Left ventricle myocardium inferior (tissue), 1 donor: ENCODE data around the gene ASTN2. TPM values are rescaled to one million over a fixed set of nuclear protein-coding genes. Genes with fewer than 3 reads are reported as not detected.
"Not testable (repeated sequence)": the region's sequence is repeated elsewhere in the genome, so short reads cannot be mapped to it uniquely, and the experiment has no call there.

Source experiments
- DNase-seq: peaks from one replicate; pipeline ENCODE4 v3.0.0-alpha.2; 2020
- H3K27ac ChIP-seq: fragments of 200-600 bp; replicated peaks from 2 replicates; pipeline ENCODE4 v1.8.0; 2021
- H3K27me3 ChIP-seq: fragments of 200-600 bp; 2 replicates; pipeline ENCODE4 v1.8.0; 2021; ENCODE audit warnings: low read depth
- H3K36me3 ChIP-seq: fragments of 200-600 bp; 2 replicates; pipeline ENCODE4 v1.8.0; 2021
- H3K4me1 ChIP-seq: fragments of 200-600 bp; 2 replicates; pipeline ENCODE4 v1.8.0; 2021
- H3K4me3 ChIP-seq: fragments of 200-600 bp; 2 replicates; pipeline ENCODE4 v1.8.0; 2021; ENCODE audit warnings: mild to moderate bottlenecking, moderate library complexity
- H3K9me3 ChIP-seq: fragments of 200-600 bp; replicated peaks from 2 replicates; pipeline ENCODE4 v1.8.0; 2021
- intact Hi-C: fragments of 100-400 bp; cut with micrococcal nuclease; formaldehyde crosslinking; loops from one replicate; pipeline ENCODE4 v1.11.0; 2022
- total RNA-seq: library from RNA; stranded (reverse); fragmentation: NEBNext Ultra II Directional; extraction: Animal tissue kit (Norgen Biotek cat#: 25700); gene quantifications from one replicate; pipeline ENCODE4 v1.2.1, GENCODE V29; 2021
- TF ChIP-seq, protein P1 (sequence below): fragments of 200-600 bp; IDR thresholded peaks from 2 replicates; pipeline ENCODE4 v1.8.0; 2021; ENCODE audit warnings: antibody characterized with exemption, mild to moderate bottlenecking, borderline replicate concordance
- donor health status: DM: no; HTN: yes; CAD: no; lungs with severe emphysema.

Gene ASTN2
- total RNA-seq, 1 donor from 2014 or later = 6.1 TPM

DNA sequence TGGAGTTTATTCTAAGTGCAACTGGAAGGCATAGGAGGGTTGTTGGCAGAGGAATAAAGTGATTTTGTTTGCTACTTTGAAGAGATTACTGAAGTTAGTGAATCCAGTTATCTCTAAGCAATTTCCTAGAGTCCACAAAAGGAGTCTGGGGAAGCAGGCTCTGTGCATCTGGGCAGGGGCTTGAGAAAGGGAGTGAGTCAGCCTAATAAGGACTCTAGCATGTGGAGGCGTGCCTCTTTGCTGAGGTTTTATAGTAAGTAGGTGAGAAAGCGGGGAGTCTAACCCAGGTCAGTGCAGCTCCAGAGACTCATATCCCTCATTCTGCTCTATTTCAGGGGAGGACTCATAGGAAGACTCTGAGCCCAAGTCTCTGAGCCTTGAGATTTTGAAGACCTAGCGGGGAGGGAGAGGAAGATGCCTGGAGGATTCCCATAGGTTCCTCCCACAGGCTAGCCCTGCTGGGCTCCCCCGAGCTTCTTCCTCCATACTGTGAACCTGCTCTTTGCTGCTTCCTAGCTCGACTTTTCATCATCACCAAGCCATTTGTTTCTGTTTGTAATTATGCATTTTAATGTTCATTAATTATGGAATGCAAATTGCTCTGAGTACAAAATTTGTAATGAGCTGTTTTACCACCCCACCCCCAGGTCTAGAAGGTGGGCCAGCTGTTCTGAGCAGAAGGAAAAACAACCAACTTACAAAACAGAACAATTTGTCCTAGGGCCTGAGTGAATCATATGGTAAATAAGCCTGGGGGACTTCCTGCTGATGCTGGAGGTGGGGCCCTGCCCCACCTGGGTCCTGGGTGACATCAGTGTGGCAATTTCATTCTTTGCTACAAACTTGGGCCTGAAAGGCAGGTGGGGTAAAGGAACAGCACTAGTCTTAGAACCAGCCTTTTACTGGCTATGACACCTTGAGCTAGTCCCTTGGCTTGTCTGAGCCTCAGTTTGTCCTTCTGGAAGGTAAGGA, 577.6 kb downstream of the ASTN2 start:
- Histone ChIP-seq H3K4me3 (no peak overlapping the region), H3K4me1 (no peaks in the 10 kb centered on the region), H3K27me3 (peaks cover 38% of the 10 kb centered on the region), H3K9me3 (no peaks in the 10 kb centered on the region), H3K27ac (no peak overlapping the region), H3K36me3 (no peaks in the 10 kb centered on the region)
- intact Hi-C loops = no loop called here
- TF ChIP-seq, protein P1, sequence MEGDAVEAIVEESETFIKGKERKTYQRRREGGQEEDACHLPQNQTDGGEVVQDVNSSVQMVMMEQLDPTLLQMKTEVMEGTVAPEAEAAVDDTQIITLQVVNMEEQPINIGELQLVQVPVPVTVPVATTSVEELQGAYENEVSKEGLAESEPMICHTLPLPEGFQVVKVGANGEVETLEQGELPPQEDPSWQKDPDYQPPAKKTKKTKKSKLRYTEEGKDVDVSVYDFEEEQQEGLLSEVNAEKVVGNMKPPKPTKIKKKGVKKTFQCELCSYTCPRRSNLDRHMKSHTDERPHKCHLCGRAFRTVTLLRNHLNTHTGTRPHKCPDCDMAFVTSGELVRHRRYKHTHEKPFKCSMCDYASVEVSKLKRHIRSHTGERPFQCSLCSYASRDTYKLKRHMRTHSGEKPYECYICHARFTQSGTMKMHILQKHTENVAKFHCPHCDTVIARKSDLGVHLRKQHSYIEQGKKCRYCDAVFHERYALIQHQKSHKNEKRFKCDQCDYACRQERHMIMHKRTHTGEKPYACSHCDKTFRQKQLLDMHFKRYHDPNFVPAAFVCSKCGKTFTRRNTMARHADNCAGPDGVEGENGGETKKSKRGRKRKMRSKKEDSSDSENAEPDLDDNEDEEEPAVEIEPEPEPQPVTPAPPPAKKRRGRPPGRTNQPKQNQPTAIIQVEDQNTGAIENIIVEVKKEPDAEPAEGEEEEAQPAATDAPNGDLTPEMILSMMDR = no peak
- no peak for DNase-seq

DNA sequence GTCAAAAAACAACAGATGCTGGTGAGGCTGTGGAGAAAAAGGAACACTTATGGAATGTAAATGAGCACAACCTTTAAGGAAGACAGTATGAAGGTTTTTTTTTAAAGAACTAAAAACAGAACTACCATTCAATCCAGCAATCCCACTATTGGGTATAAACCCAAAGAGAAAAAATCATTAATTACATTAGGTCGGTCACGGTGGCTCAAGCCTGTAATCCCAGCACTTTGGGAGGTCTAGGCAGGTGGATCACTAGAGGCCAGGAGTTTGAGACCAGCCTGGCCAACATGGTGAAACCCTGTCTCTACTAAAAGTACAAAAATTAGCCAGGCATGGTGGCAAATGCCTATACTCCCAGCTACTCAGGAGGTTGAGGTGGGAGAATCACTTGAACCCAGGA, 584.5 kb downstream of the ASTN2 start:
- H3K36me3 ChIP-seq, intact Hi-C loops, H3K4me1 ChIP-seq, H3K27ac ChIP-seq, DNase-seq, H3K4me3 ChIP-seq, H3K9me3 ChIP-seq: not testable (repeated sequence)
- H3K27me3 ChIP-seq = peaks cover 19% of the 10 kb centered on the region

DNA sequence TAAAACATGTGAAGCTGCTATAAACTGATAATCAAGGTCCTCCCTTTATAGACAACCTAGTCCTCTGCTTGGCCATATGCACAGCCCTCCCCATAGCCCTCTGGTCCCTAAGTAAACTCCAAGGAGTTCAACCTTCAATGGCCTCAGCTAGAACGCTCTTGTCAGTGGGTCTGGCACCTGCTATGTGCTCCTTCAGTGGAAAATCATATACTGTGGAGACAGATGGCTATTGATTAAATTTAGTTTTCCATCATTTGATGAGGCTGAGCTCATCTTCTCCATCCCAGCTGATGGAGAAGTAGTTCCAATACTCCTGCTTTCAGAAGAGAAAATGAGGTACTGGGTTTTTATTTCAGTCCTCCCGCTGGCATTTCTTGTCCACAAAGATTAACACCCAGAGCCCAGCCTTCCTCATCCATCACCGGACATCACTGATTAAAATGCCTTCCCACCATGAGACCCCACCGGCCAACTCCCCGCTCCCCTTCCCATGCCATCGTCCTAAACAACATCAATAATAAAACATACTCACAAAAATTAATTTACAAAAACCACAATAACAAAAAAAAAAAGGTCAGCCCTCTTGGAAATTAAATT, 593.1 kb downstream of the ASTN2 start:
- intact Hi-C loops = no loop called here
- no peak for DNase-seq
- Histone ChIP-seq H3K27ac (no peak overlapping the region), H3K4me3 (no peak overlapping the region), H3K4me1 (no peaks in the 10 kb centered on the region), H3K36me3 (no peaks in the 10 kb centered on the region), H3K9me3 (peaks cover 7% of the 10 kb centered on the region), H3K27me3 (peaks cover 12% of the 10 kb centered on the region)
- TF ChIP-seq, protein P1 = no peak

DNA sequence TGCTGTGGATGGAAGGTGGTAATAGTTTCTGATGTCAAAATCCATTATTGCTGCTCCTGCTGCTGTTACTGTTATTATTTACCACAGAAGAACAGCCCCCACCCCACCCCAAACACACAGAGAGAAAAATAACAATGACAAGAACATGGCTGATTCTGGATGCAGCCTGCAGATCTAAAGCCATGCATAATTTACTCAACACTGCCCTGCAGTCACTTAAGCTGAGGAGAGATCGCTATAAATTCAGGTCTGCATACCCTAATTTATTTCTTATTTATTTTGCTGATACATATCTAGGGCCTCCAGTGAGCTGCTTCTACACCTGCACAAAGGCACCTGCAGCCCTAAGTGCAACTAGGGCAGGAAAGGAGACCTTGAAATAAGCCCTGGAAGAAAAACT, 595.7 kb downstream of the ASTN2 start:
- no peak overlapping the region for H3K27ac ChIP-seq
- TF ChIP-seq, protein P1 = no peak
- peaks cover 8% of the 10 kb centered on the region for H3K27me3 ChIP-seq
- H3K9me3 ChIP-seq = no peaks in the 10 kb centered on the region
- H3K36me3 ChIP-seq = no peaks in the 10 kb centered on the region
- intact Hi-C loops = no loop called here
- H3K4me1 ChIP-seq = no peaks in the 10 kb centered on the region
- H3K4me3 ChIP-seq = no peak overlapping the region
- no peak for DNase-seq

DNA sequence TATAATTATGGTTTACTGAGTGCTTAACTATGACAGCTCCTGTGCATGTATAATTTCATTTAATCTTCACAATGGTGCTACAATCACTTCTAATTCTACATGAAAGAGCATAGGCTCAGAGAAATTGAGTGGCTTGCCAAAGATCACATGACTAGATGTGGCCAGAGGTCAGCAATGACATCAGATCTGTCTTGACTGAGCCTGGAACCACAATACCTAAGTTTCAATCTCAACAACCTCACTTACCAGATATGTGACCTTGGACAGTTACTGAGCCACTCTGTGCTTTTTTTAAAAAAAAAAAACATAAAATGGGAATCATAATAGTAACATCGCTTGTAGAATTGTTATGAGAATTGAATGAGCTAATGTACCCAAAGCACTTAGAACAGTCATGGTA, 597.1 kb downstream of the ASTN2 start:
- no peak overlapping the region for H3K4me3 ChIP-seq
- no peaks in the 10 kb centered on the region for H3K9me3 ChIP-seq
- no peak overlapping the region for H3K27ac ChIP-seq
- no peaks in the 10 kb centered on the region for H3K36me3 ChIP-seq
- intact Hi-C loops = no loop called here
- TF ChIP-seq, protein P1 = no peak
- peaks cover 20% of the 10 kb centered on the region for H3K27me3 ChIP-seq
- DNase-seq = no peak
- no peaks in the 10 kb centered on the region for H3K4me1 ChIP-seq

DNA sequence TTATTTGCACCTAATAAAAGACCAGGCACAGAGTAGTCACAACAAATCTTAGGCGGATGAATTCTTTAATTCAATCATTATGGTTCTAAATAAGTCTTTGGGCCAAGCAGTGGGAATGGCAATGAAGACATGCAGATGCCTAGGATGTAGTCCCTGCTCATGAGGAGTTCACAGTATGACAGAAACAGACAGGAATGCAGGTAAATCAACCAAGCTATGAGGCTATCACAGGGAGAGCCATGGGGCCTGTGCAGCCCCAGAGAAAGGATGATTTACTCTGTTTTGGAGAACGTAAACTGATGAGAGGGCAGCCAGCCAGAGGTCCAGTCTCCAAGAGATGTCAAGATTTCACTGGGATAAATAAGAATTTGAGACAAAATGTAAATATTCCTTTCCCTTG, 598.4 kb downstream of the ASTN2 start:
- Histone ChIP-seq H3K9me3 (no peaks in the 10 kb centered on the region), H3K4me3 (no peak overlapping the region), H3K27me3 (peaks cover 27% of the 10 kb centered on the region), H3K4me1 (no peaks in the 10 kb centered on the region), H3K27ac (no peak overlapping the region), H3K36me3 (no peaks in the 10 kb centered on the region)
- intact Hi-C loops = no loop called here
- DNase-seq = no peak
- TF ChIP-seq, protein P1 = no peak
